WTC11 (cell line): Measurements from ENCODE around the gene MCAT. TPM values are rescaled to one million over a fixed set of nuclear protein-coding genes. Genes with fewer than 3 reads are reported as not detected.

Experiments used
- ATAC-seq: fragments of 200-7000 bp; cut with Tn5 transposase; 2 replicates; pipeline ENCODE4 v1.10.0; 2021; ENCODE audit warnings: mild to moderate bottlenecking, moderate library complexity
- CTCF ChIA-PET: fragments of 300-600 bp; sonication (Branson Sonifier 250); formaldehyde crosslinking; loops from one replicate; lab custom pipeline; 2021; ENCODE audit warnings: antibody characterized with exemption; lab: Charles Lee
- POLR2A ChIA-PET: fragments of 350-600 bp; sonication (Branson Sonifier 250); formaldehyde crosslinking; loops from one replicate; lab custom pipeline; 2021; ENCODE audit warnings: antibody characterized with exemption; lab: Charles Lee
- DNase-seq: peaks from one replicate; pipeline ENCODE4 v3.0.0; 2021; ENCODE audit warnings: low spot score
- H3K27ac Mint-ChIP-seq: 2 replicates; pipeline ENCODE4 v1.8.0; 2021; ENCODE audit warnings: mixed read lengths
- H3K27me3 Mint-ChIP-seq: 2 replicates; pipeline ENCODE4 v1.8.0; 2021; ENCODE audit warnings: low read depth, mild to moderate bottlenecking, moderate library complexity, mixed read lengths
- H3K36me3 Mint-ChIP-seq: 2 replicates; pipeline ENCODE4 v1.8.0; 2021; ENCODE audit warnings: mixed read lengths
- H3K4me1 Mint-ChIP-seq: 2 replicates; pipeline ENCODE4 v1.8.0; 2022; ENCODE audit warnings: mixed read lengths
- H3K4me3 Mint-ChIP-seq: 2 replicates; pipeline ENCODE4 v1.8.0; 2021; ENCODE audit warnings: mild to moderate bottlenecking, moderate library complexity, mixed read lengths
- H3K9me3 Mint-ChIP-seq: 2 replicates; pipeline ENCODE4 v1.8.0; 2021; ENCODE audit warnings: mixed read lengths
- ARID4B ChIP-seq: sonication (generic); formaldehyde crosslinking; IDR thresholded peaks from 2 replicates; pipeline ENCODE4 v1.8.0; 2023; ENCODE audit warnings: missing genetic modification reagents, mild to moderate bottlenecking, borderline replicate concordance
- ATF2 ChIP-seq: sonication (generic); formaldehyde crosslinking; IDR thresholded peaks from 2 replicates; pipeline ENCODE4 v1.8.1; 2022; ENCODE audit warnings: low read depth, missing genetic modification reagents, borderline replicate concordance
- EMX1 ChIP-seq: fragments of 250-450 bp; sonication (Bioruptor Pico); IDR thresholded peaks from 2 replicates; pipeline ENCODE4 v1.8.0; 2021; ENCODE audit warnings: mild to moderate bottlenecking
- ETV6 ChIP-seq: sonication (generic); formaldehyde crosslinking; IDR thresholded peaks from 2 replicates; pipeline ENCODE4 v1.8.1; 2022; ENCODE audit warnings: mild to moderate bottlenecking, missing genetic modification reagents
- HMGXB4 ChIP-seq: sonication (generic); formaldehyde crosslinking; IDR thresholded peaks from 2 replicates; pipeline ENCODE4 v1.8.1; 2023; ENCODE audit warnings: mild to moderate bottlenecking, moderate library complexity, missing genetic modification reagents
- IRF2 ChIP-seq: sonication (generic); formaldehyde crosslinking; IDR thresholded peaks from 2 replicates; pipeline ENCODE4 v1.8.0; 2022; ENCODE audit warnings: low read depth, missing genetic modification reagents, borderline replicate concordance
- JUN ChIP-seq: sonication (generic); formaldehyde crosslinking; IDR thresholded peaks from 2 replicates; pipeline ENCODE4 v1.8.0; 2023; ENCODE audit warnings: mild to moderate bottlenecking, missing genetic modification reagents
- MLX ChIP-seq: sonication (generic); formaldehyde crosslinking; IDR thresholded peaks from 2 replicates; pipeline ENCODE4 v1.8.1; 2023; ENCODE audit warnings: mild to moderate bottlenecking, missing genetic modification reagents, moderate library complexity
- NFYB ChIP-seq: sonication (generic); formaldehyde crosslinking; conservative IDR thresholded peaks from 2 replicates; pipeline ENCODE4 v1.8.0; 2022; ENCODE audit warnings: low read depth, missing genetic modification reagents
- SMAD4 ChIP-seq: sonication (generic); formaldehyde crosslinking; IDR thresholded peaks from 2 replicates; pipeline ENCODE4 v1.8.0; 2022; ENCODE audit warnings: mild to moderate bottlenecking, missing genetic modification reagents
- SOX15 ChIP-seq: fragments of 250-450 bp; sonication (Bioruptor Pico); IDR thresholded peaks from 2 replicates; pipeline ENCODE4 v1.9.0; 2021; ENCODE audit warnings: mild to moderate bottlenecking
- STAT6 ChIP-seq: sonication (generic); formaldehyde crosslinking; conservative IDR thresholded peaks from 2 replicates; pipeline ENCODE4 v1.8.1; 2023; ENCODE audit warnings: mild to moderate bottlenecking, low read depth, missing genetic modification reagents, moderate library complexity
- TCF7 ChIP-seq: sonication (generic); formaldehyde crosslinking; IDR thresholded peaks from 2 replicates; pipeline ENCODE4 v1.8.0; 2022; ENCODE audit warnings: mild to moderate bottlenecking, low read depth, missing genetic modification reagents, moderate library complexity
- USF2 ChIP-seq: sonication (generic); formaldehyde crosslinking; IDR thresholded peaks from 2 replicates; pipeline ENCODE4 v1.8.1; 2023; ENCODE audit warnings: mild to moderate bottlenecking, missing genetic modification reagents, moderate library complexity
- ZBTB21 ChIP-seq: sonication (generic); formaldehyde crosslinking; IDR thresholded peaks from 2 replicates; pipeline ENCODE4 v1.8.1; 2023; ENCODE audit warnings: mild to moderate bottlenecking, missing genetic modification reagents, borderline replicate concordance
- ZNF425 ChIP-seq: fragments of 250-450 bp; sonication (Bioruptor Pico); conservative IDR thresholded peaks from 2 replicates; pipeline ENCODE4 v1.9.0; 2021; ENCODE audit warnings: mild to moderate bottlenecking
- total RNA-seq: library from RNA; stranded (reverse); gene quantifications from 3 replicates; pipeline ENCODE4 v1.2.3, GENCODE V29; 2021

Gene MCAT
- total RNA-seq, 1 experiment from 2014 or later: 18.5 TPM

GRCh38 chr22:43131773-43132501 is 11.3 kb downstream of the MCAT start (continued):
- TF ChIP-seq ATF2 (CRISPR knock-in tag) (no peak), MLX (CRISPR knock-in tag) (no peak), STAT6 (CRISPR knock-in tag) (no peak)

- ChIA-PET CTCF (interaction anchor here (0.9 to 1.0 kb wide), 3 partner anchors 69 to 508 kb away, joined by 3 to 5 read pairs (median 4); no protein-coding TSS in a partner anchor), POLR2A (no interaction called here)
- DNase-seq (no peak), ATAC-seq (no peak)
- TF ChIP-seq SOX15 (CRISPR knock-in tag) (no peak), SMAD4 (CRISPR knock-in tag) (no peak), EMX1 (no peak), NFYB (CRISPR knock-in tag) (no peak), IRF2 (CRISPR knock-in tag) (no peak), ETV6 (no peak), ZBTB21 (CRISPR knock-in tag) (no peak), ARID4B (CRISPR knock-in tag) (no peak), ZNF425 (no peak), TCF7 (CRISPR knock-in tag) (no peak), JUN (CRISPR knock-in tag) (no peak), USF2 (CRISPR knock-in tag) (no peak), HMGXB4 (CRISPR knock-in tag) (no peak)
- H3K27me3 Mint-ChIP-seq: no peaks in the 10 kb centered on the region
- no peak overlapping the region for H3K4me3 Mint-ChIP-seq
- H3K27ac Mint-ChIP-seq: no peak overlapping the region
- H3K9me3 Mint-ChIP-seq: no peaks in the 10 kb centered on the region
- peaks cover 9% of the 10 kb centered on the region for H3K4me1 Mint-ChIP-seq
- H3K36me3 Mint-ChIP-seq: peaks cover 10% of the 10 kb centered on the region
Observed at GRCh38 chr22:43129426-43130425, 13.5 kb downstream of the MCAT start.
